A549 (cell line): ENCODE measurements around the gene PRR19. TPM values are rescaled to one million over a fixed set of nuclear protein-coding genes. Genes with fewer than 3 reads are reported as not detected.

Experiments
- ATAC-seq, 2 experiments: fragments of 200-7000 bp in 1 of 2; fragments of >200 bp in 1 of 2; cut with Nextera tagmentation in 1 of 2; cut with Tn5 transposase in 1 of 2; 3 replicates each; pipeline versions ENCODE4 v1.8.0 to v1.9.1; 2018 to 2020; ENCODE audit warnings: mild to moderate bottlenecking in 1 of 2, moderate library complexity in 1 of 2
- CTCF ChIA-PET: fragments of 300-600 bp; sonication (Branson Sonifier 250); formaldehyde crosslinking; extraction: SDS; loops from one replicate; lab custom pipeline; 2021; ENCODE audit warnings: antibody characterized with exemption, inconsistent platforms; lab: Yijun Ruan, JAX
- POLR2A ChIA-PET: fragments of 350-600 bp; formaldehyde crosslinking; extraction: SDS; loops from one replicate; lab custom pipeline; 2021; ENCODE audit warnings: antibody characterized with exemption, inconsistent platforms; lab: Yijun Ruan, JAX
- DNase-seq, 2 experiments: peaks; one replicate each; pipeline versions ENCODE4 v3.0.0 to v3.0.0-alpha.2; 2011 to 2016; ENCODE audit warnings: low read depth in 1 of 2, low spot score in 1 of 2
- FAIRE-seq: peaks from 2 replicates; lab custom pipeline; 2011; peaks lifted over from hg19 to GRCh38; lab: Jason Lieb, UNC
- H3K27ac ChIP-seq, 2 experiments: fragments of >200 bp; sonication (Bioruptor Twin); formaldehyde crosslinking; 3 replicates each; pipeline ENCODE4 v1.5.1; 2016 to 2017
- H3K4me1 ChIP-seq: fragments of >200 bp; sonication (Bioruptor Twin); formaldehyde crosslinking; 3 replicates; pipeline ENCODE4 v1.6.1; 2016
- H3K4me2 ChIP-seq: fragments of >200 bp; sonication (Bioruptor Twin); formaldehyde crosslinking; 3 replicates; pipeline ENCODE4 v1.6.1; 2016
- H3K4me3 ChIP-seq: fragments of >200 bp; sonication (Bioruptor Twin); formaldehyde crosslinking; 3 replicates; pipeline ENCODE4 v1.5.1; 2016
- H3K9me3 ChIP-seq: fragments of >200 bp; sonication (Bioruptor Twin); formaldehyde crosslinking; 3 replicates; pipeline ENCODE4 v1.6.1; 2016
- CBX2 ChIP-seq: fragments of 200-600 bp; sonication (generic); IDR thresholded peaks from 2 replicates; pipeline ENCODE4 v1.6.1; 2016; ENCODE audit warnings: low read depth, mild to moderate bottlenecking, borderline replicate concordance
- CEBPB ChIP-seq, 2 experiments: fragments of >200 bp in 1 of 2; sonication (Bioruptor Twin) in 1 of 2; formaldehyde crosslinking in 1 of 2; IDR thresholded peaks; 2 replicates each; pipeline ENCODE4 v1.6.1; 2012 to 2016
- CHD4 ChIP-seq: fragments of 200-600 bp; sonication (generic); IDR thresholded peaks from 2 replicates; pipeline ENCODE4 v1.6.1; 2016; ENCODE audit warnings: antibody characterized with exemption, mild to moderate bottlenecking, borderline replicate concordance
- EHF ChIP-seq: fragments of 250-450 bp; sonication (Bioruptor Pico); IDR thresholded peaks from 2 replicates; pipeline ENCODE4 v1.5.0; 2020; ENCODE audit warnings: mild to moderate bottlenecking
- HOXA7 ChIP-seq: fragments of 250-450 bp; sonication (Bioruptor Pico); IDR thresholded peaks from 2 replicates; pipeline ENCODE4 v1.5.0; 2020; ENCODE audit warnings: mild to moderate bottlenecking, moderate library complexity
- HOXB5 ChIP-seq: fragments of 250-450 bp; sonication (Bioruptor Pico); IDR thresholded peaks from 2 replicates; pipeline ENCODE4 v1.5.0; 2020; ENCODE audit warnings: mild to moderate bottlenecking, moderate library complexity
- JUN ChIP-seq, 2 experiments: fragments of >200 bp; sonication (Bioruptor Twin); formaldehyde crosslinking; IDR thresholded peaks; 2 replicates in 1 of 2; 3 replicates in 1 of 2; pipeline ENCODE4 v1.6.1; 2016 to 2017
- KDM1A ChIP-seq: fragments of 200-600 bp; sonication (generic); IDR thresholded peaks from 2 replicates; pipeline ENCODE4 v1.6.1; 2016; ENCODE audit warnings: low read depth, mild to moderate bottlenecking
- MAX ChIP-seq: IDR thresholded peaks from 2 replicates; pipeline ENCODE4 v1.6.1; 2012
- NFE2L2 ChIP-seq: fragments of 150-350 bp; conservative IDR thresholded peaks from 2 replicates; pipeline ENCODE4 v1.6.1; 2014; ENCODE audit warnings: low read length
- POLR2A ChIP-seq: IDR thresholded peaks from 2 replicates; pipeline ENCODE4 v1.6.1; 2012; ENCODE audit warnings: mild to moderate bottlenecking, low read length
- TFCP2L1 ChIP-seq: fragments of 250-450 bp; sonication (Bioruptor Pico); IDR thresholded peaks from 2 replicates; pipeline ENCODE4 v1.5.0; 2021; ENCODE audit warnings: mild to moderate bottlenecking
- ZNF302 ChIP-seq: fragments of 250-450 bp; sonication (Bioruptor Pico); IDR thresholded peaks from 2 replicates; pipeline ENCODE4 v1.9.0; 2021; ENCODE audit warnings: inconsistent platforms, mild to moderate bottlenecking, moderate library complexity
- ZSCAN20 ChIP-seq: fragments of 250-450 bp; sonication (Bioruptor Pico); IDR thresholded peaks from 2 replicates; pipeline ENCODE4 v1.8.0; 2022; ENCODE audit warnings: mild to moderate bottlenecking, moderate library complexity
- WGBS: methylation state at CpG from one replicate; pipeline ENCODE4 v1.1.6; 2017; ENCODE audit errors: missing lambda C conversion rate; 5-methylcytosine and 5-hydroxymethylcytosine counted together
- polyA plus RNA-seq, 4 experiments: library from polyadenylated mRNA; depleted of rRNA in 3 of 4; stranded (reverse); fragments of >200 nt; fragmentation: RNase III in 1 of 4; extraction: RNeasy Plus Mini Kit Qiagen cat#74134 plus additional on column Dnase treatment in 1 of 4; gene quantifications; 2 replicates in 3 of 4; 3 replicates in 1 of 4; pipeline ENCODE4 v1.2.3, GENCODE V29; 2011 to 2017
- TF ChIP-seq, protein P1 (sequence below): fragments of 150-350 bp; IDR thresholded peaks from 2 replicates; pipeline ENCODE4 v1.6.1; 2014; ENCODE audit warnings: low read depth, mild to moderate bottlenecking, low read length
- TF ChIP-seq, protein P2 (sequence below): fragments of >200 bp; sonication (Bioruptor Twin); formaldehyde crosslinking; IDR thresholded peaks from 3 replicates; pipeline ENCODE4 v1.6.1; 2016
- TF ChIP-seq, protein P3 (sequence below): fragments of >200 bp; sonication (Bioruptor Twin); formaldehyde crosslinking; IDR thresholded peaks from 3 replicates; pipeline ENCODE4 v1.5.1; 2016

Gene PRR19
- polyA plus RNA-seq, 2 of the 4 experiments (the other 2 are of a cell fraction), result 1.1 to 4.5 TPM

GRCh38 chr19:42269478-42270345 lies 32.2 kb upstream of the PRR19 start:
- peak overlapping the region; percentile 96 for H3K4me2 ChIP-seq
- peak overlapping the region; percentile 58 for H3K4me3 ChIP-seq
- FAIRE-seq (no peak), DNase-seq (no peak), ATAC-seq (no peak)
- peaks cover 28% of the 10 kb centered on the region for H3K4me1 ChIP-seq
- 54% methylated on average over 9 of the region's 10 CpGs for WGBS
- ChIA-PET POLR2A (interaction anchor here (0.7 to 2.8 kb wide), 8 partner anchors 10 to 32 kb away, joined by 3 to 18 read pairs (median 7); partner anchors contain the start of genes ERF, GSK3A and PRR19), CTCF (interaction anchor here (0.5 to 14.6 kb wide), 11 partner anchors 7 to 198 kb away, joined by 3 to 373 read pairs (median 6); partner anchors contain the start of gene GSK3A)
- peak overlapping the region; percentile 87 to 94 for H3K27ac ChIP-seq
- TF ChIP-seq CHD4 (no peak), HOXA7 (CRISPR knock-in tag) (no peak), EHF (CRISPR knock-in tag) (no peak), ZNF302 (CRISPR knock-in tag) (no peak)
- TF ChIP-seq, protein P1, sequence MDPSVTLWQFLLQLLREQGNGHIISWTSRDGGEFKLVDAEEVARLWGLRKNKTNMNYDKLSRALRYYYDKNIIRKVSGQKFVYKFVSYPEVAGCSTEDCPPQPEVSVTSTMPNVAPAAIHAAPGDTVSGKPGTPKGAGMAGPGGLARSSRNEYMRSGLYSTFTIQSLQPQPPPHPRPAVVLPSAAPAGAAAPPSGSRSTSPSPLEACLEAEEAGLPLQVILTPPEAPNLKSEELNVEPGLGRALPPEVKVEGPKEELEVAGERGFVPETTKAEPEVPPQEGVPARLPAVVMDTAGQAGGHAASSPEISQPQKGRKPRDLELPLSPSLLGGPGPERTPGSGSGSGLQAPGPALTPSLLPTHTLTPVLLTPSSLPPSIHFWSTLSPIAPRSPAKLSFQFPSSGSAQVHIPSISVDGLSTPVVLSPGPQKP, result no peak
- TF ChIP-seq, protein P2, sequence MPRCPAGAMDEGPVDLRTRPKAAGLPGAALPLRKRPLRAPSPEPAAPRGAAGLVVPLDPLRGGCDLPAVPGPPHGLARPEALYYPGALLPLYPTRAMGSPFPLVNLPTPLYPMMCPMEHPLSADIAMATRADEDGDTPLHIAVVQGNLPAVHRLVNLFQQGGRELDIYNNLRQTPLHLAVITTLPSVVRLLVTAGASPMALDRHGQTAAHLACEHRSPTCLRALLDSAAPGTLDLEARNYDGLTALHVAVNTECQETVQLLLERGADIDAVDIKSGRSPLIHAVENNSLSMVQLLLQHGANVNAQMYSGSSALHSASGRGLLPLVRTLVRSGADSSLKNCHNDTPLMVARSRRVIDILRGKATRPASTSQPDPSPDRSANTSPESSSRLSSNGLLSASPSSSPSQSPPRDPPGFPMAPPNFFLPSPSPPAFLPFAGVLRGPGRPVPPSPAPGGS, result no peak
- H3K9me3 ChIP-seq, result no peaks in the 10 kb centered on the region

DNA sequence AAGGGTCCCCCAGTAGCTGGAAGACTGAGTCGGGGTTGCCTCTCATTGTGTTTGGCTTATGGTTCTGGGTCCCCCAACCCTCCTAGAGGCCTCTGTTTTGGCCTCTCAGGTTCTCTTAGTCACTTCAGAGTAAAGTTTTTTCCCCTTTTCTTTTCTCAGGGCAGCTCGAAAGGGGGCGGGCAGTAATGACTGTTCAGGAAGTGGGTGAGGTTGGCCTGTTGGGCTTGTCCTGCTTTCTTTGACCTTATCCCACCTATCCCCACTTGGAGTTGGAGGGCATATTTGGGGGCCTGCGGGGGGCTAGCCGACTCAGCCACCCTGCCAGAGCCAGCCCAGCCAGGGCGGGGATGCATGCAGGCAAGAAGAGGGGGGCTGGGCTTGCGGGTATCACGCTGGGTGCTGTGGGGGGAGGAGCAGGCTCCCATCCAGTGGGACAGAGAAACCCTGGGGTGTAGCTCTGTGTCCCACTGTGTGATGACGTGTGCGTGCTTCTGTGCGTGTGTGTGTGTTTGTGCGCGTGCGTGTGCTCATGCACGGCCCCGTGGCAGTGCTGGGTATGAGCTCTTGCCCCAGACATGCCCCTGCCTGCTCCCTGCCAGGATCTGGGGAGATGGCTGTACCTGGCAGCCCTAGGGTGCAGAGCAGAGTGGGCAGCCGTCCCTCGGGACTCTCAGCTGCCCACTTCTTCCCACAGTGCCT lies 31.4 kb upstream of the PRR19 start:
- Histone ChIP-seq H3K9me3 (no peaks in the 10 kb centered on the region), H3K27ac (peak overlapping the region; percentile 87 to 94), H3K4me2 (peak overlapping the region; percentile 96)
- POLR2A ChIA-PET, result interaction anchor here (0.6 to 2.8 kb wide), 8 partner anchors 9 to 27 kb away, joined by 3 to 18 read pairs (median 5); partner anchors contain the start of genes ERF and GSK3A
- FAIRE-seq, result peak; percentile 72
- DNase-seq, result peak in 1 of 2 experiments; percentile 83
- 26% methylated on average over 18 of the region's 18 CpGs for WGBS
- TF ChIP-seq POLR2A, result peak; percentile 60
- no peak for TF ChIP-seq NFE2L2
- no peak for TF ChIP-seq KDM1A
- TF ChIP-seq CBX2, result no peak
- peak; percentile 54 for TF ChIP-seq MAX
- TF ChIP-seq JUN (IDR thresholded peaks at IDR 0.05), result peak in 1 of 2 experiments; percentile 42; a peak in 2 of 5 replicates
- TF ChIP-seq, all 56 proteins: peak for 3
- Histone ChIP-seq H3K4me1 (peaks cover 28% of the 10 kb centered on the region), H3K4me3 (peak overlapping the region; percentile 58)
- no peak for ATAC-seq
- CTCF ChIA-PET, result interaction anchor here (0.5 to 14.6 kb wide), 11 partner anchors 8 to 199 kb away, joined by 3 to 373 read pairs (median 6); partner anchors contain the start of gene GSK3A

DNA sequence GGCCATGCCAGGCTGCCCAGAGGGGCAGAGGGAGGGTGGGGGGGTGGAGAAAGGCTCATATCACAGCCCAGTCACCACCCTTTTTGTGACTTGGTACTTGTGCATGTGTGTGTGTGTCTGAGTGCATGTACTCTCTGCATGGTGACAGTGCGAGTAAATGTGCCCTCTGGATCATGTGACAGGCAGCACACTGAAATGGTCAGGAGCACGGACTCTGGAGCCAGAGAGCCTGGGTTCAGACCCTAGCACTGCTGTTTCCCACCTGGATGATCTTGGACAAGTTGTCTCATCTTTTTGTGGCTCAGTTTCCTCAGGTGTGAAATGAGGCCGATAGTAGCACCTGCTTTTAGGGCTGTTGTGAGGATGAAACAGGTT lies 30.9 kb upstream of the PRR19 start:
- ATAC-seq (no peak), DNase-seq (no peak), FAIRE-seq (peak; percentile 94)
- CTCF ChIA-PET, result interaction anchor here (1.1 to 14.6 kb wide), 8 partner anchors 9 to 32 kb away, joined by 3 to 373 read pairs (median 7); partner anchors contain the start of gene GSK3A
- H3K4me1 ChIP-seq, result peaks cover 28% of the 10 kb centered on the region
- TF ChIP-seq, protein P3, sequence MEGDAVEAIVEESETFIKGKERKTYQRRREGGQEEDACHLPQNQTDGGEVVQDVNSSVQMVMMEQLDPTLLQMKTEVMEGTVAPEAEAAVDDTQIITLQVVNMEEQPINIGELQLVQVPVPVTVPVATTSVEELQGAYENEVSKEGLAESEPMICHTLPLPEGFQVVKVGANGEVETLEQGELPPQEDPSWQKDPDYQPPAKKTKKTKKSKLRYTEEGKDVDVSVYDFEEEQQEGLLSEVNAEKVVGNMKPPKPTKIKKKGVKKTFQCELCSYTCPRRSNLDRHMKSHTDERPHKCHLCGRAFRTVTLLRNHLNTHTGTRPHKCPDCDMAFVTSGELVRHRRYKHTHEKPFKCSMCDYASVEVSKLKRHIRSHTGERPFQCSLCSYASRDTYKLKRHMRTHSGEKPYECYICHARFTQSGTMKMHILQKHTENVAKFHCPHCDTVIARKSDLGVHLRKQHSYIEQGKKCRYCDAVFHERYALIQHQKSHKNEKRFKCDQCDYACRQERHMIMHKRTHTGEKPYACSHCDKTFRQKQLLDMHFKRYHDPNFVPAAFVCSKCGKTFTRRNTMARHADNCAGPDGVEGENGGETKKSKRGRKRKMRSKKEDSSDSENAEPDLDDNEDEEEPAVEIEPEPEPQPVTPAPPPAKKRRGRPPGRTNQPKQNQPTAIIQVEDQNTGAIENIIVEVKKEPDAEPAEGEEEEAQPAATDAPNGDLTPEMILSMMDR, result no peak
- TF ChIP-seq, protein P2, result no peak
- TF ChIP-seq HOXB5 (no peak), TFCP2L1 (no peak), CEBPB (IDR thresholded peaks at IDR 0.05) (no peak), ZSCAN20 (CRISPR knock-in tag) (no peak)
- TF ChIP-seq, protein P1, result no peak
- TF ChIP-seq, all 56 proteins: peak for 0
- POLR2A ChIA-PET, result interaction anchor here (0.6 to 2.8 kb wide), 7 partner anchors 9 to 28 kb away, joined by 3 to 18 read pairs (median 6); partner anchors contain the start of genes ERF and GSK3A
- peak overlapping the region; percentile 87 to 94 for H3K27ac ChIP-seq
- WGBS, result 81% methylated on average over 3 of the region's 3 CpGs
- H3K4me2 ChIP-seq, result peak overlapping the region; percentile 96
- no peaks in the 10 kb centered on the region for H3K9me3 ChIP-seq
- H3K4me3 ChIP-seq, result peak overlapping the region; percentile 58
